ENCODE data around the gene RABGAP1L. TPM values are rescaled to one million over a fixed set of nuclear protein-coding genes. Genes with fewer than 3 reads are reported as not detected.

RABGAP1L gene
- total RNA-seq, 1 experiment from 2014 or later = 18.7 TPM

GRCh38 chr1:174957829-174958228 lies 798.5 kb downstream of the RABGAP1L start:
- DNase-seq (ENCODE audit: low read depth) = no peak

GRCh38 chr1:174958396-174958795 lies 799.1 kb downstream of the RABGAP1L start:
- DNase-seq (ENCODE audit: low read depth) = no peak

- DNase-seq (ENCODE audit: low read depth) = no peak
Measured at GRCh38 chr1:174960362-174960761, 801.0 kb downstream of the RABGAP1L start.

GRCh38 chr1:174963529-174964125 lies 804.3 kb downstream of the RABGAP1L start:
- DNase-seq (ENCODE audit: low read depth) = peak; percentile 44

GRCh38 chr1:174964261-174964971 lies 805.1 kb downstream of the RABGAP1L start:
- peak; percentile 55 for DNase-seq (ENCODE audit: low read depth)

- DNase-seq (ENCODE audit: low read depth) = no peak
Measured at GRCh38 chr1:174964972-174965361, 805.6 kb downstream of the RABGAP1L start.

- no peak for DNase-seq (ENCODE audit: low read depth)
Measured at GRCh38 chr1:174965362-174966007, 806.2 kb downstream of the RABGAP1L start.

- no peak for DNase-seq (ENCODE audit: low read depth)
Measured at GRCh38 chr1:174966008-174966572, 806.8 kb downstream of the RABGAP1L start.

- no peak for DNase-seq (ENCODE audit: low read depth)
Measured at GRCh38 chr1:174967845-174968705, 808.8 kb downstream of the RABGAP1L start.

GRCh38 chr1:174968750-174969244 lies 809.5 kb downstream of the RABGAP1L start:
- DNase-seq (ENCODE audit: low read depth) = peak; percentile 90

GRCh38 chr1:174969977-174970376 lies 810.7 kb downstream of the RABGAP1L start:
- DNase-seq (ENCODE audit: low read depth) = peak; percentile 61

- no peak for DNase-seq (ENCODE audit: low read depth)
Measured at GRCh38 chr1:174971466-174971865, 812.1 kb downstream of the RABGAP1L start.

GRCh38 chr1:174971902-174972301 lies 812.6 kb downstream of the RABGAP1L start:
- DNase-seq (ENCODE audit: low read depth) = no peak

- no peak for DNase-seq (ENCODE audit: low read depth)
Measured at GRCh38 chr1:174974711-174975119, 815.4 kb downstream of the RABGAP1L start.

GRCh38 chr1:174975764-174976163 lies 816.4 kb downstream of the RABGAP1L start:
- no peak for DNase-seq (ENCODE audit: low read depth)

GRCh38 chr1:174976436-174977108 lies 817.3 kb downstream of the RABGAP1L start:
- DNase-seq (ENCODE audit: low read depth) = peak; percentile 71

GRCh38 chr1:174982971-174983689 lies 823.8 kb downstream of the RABGAP1L start:
- peak; percentile 41 for DNase-seq (ENCODE audit: low read depth)

- no peak for DNase-seq (ENCODE audit: low read depth)
Measured at GRCh38 chr1:174984952-174985351, 825.6 kb downstream of the RABGAP1L start.

- no peak for DNase-seq (ENCODE audit: low read depth)
Measured at GRCh38 chr1:174988539-174988938, 829.2 kb downstream of the RABGAP1L start.

GRCh38 chr1:174988986-174989385 lies 829.7 kb downstream of the RABGAP1L start:
- no peak for DNase-seq (ENCODE audit: low read depth)

Data from M059J (cell line).